ENCODE results near the gene GDPD2. TPM values are rescaled to one million over a fixed set of nuclear protein-coding genes. Genes with fewer than 3 reads are reported as not detected.

Gene GDPD2
- total RNA-seq, 1 donor from 2014 or later: 0.13 TPM

GRCh38 chrX:70449457-70449966, 26.4 kb downstream of the GDPD2 start:
- TF ChIP-seq, protein P1, sequence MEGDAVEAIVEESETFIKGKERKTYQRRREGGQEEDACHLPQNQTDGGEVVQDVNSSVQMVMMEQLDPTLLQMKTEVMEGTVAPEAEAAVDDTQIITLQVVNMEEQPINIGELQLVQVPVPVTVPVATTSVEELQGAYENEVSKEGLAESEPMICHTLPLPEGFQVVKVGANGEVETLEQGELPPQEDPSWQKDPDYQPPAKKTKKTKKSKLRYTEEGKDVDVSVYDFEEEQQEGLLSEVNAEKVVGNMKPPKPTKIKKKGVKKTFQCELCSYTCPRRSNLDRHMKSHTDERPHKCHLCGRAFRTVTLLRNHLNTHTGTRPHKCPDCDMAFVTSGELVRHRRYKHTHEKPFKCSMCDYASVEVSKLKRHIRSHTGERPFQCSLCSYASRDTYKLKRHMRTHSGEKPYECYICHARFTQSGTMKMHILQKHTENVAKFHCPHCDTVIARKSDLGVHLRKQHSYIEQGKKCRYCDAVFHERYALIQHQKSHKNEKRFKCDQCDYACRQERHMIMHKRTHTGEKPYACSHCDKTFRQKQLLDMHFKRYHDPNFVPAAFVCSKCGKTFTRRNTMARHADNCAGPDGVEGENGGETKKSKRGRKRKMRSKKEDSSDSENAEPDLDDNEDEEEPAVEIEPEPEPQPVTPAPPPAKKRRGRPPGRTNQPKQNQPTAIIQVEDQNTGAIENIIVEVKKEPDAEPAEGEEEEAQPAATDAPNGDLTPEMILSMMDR (IDR thresholded peaks at IDR 0.05; ENCODE audit: unreplicated experiment): no peak
- DNase-seq (ENCODE audit: low spot score): no peak
- Mint-ChIP-seq H3K27ac (ENCODE audit: unreplicated experiment) (no peak overlapping the region), H3K4me1 (ENCODE audit: unreplicated experiment) (no peaks in the 10 kb centered on the region), H3K36me3 (ENCODE audit: low read depth, unreplicated experiment) (no peaks in the 10 kb centered on the region), H3K4me3 (ENCODE audit: unreplicated experiment) (no peak overlapping the region), H3K27me3 (ENCODE audit: unreplicated experiment) (peaks cover 11% of the 10 kb centered on the region), H3K9me3 (ENCODE audit: unreplicated experiment) (no peaks in the 10 kb centered on the region)

DNA sequence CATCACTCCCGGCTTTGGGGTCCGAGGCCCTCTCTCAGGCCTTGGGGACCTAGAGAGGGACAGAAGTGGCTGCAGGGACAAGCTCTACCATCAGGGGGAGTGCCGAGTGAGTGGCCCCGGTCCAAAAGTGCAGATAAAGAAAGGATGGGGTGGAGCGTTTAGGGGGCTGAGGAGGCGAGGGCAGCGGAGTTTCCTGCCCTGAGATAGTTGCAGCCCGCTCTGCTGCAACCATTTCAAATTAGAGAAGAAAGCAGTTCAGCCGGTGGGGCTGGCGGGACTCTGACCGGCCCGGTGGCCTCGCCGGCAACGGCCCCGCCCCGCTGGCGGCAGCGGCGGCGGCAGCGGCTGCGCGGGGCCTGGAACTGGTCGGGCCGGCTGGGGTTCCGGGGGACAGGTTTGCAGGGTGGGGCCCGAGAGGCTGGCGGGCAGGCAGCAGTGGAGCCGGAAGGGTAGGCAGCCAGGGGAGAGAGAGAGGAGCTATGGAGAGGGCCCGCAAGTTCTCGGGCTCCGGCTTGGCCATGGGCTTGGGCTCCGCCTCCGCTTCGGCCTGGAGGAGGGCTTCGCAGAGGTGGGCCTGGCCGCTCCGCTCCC, 29.1 kb downstream of the GDPD2 start:
- Mint-ChIP-seq H3K27ac (ENCODE audit: unreplicated experiment) (no peak overlapping the region), H3K4me3 (ENCODE audit: unreplicated experiment) (peak overlapping the region; percentile 94), H3K4me1 (ENCODE audit: unreplicated experiment) (peaks cover 6% of the 10 kb centered on the region), H3K9me3 (ENCODE audit: unreplicated experiment) (no peaks in the 10 kb centered on the region), H3K36me3 (ENCODE audit: low read depth, unreplicated experiment) (no peaks in the 10 kb centered on the region), H3K27me3 (ENCODE audit: unreplicated experiment) (peaks cover 5% of the 10 kb centered on the region)
- DNase-seq (ENCODE audit: low spot score): peak; percentile 54
- TF ChIP-seq, protein P1 (IDR thresholded peaks at IDR 0.05; ENCODE audit: unreplicated experiment): peak; percentile 55

- Mint-ChIP-seq H3K4me1 (ENCODE audit: unreplicated experiment) (peaks cover 6% of the 10 kb centered on the region), H3K9me3 (ENCODE audit: unreplicated experiment) (no peaks in the 10 kb centered on the region), H3K27me3 (ENCODE audit: unreplicated experiment) (peaks cover 5% of the 10 kb centered on the region), H3K27ac (ENCODE audit: unreplicated experiment) (no peak overlapping the region), H3K4me3 (ENCODE audit: unreplicated experiment) (peak overlapping the region; percentile 59), H3K36me3 (ENCODE audit: low read depth, unreplicated experiment) (no peaks in the 10 kb centered on the region)
- TF ChIP-seq, protein P1 (IDR thresholded peaks at IDR 0.05; ENCODE audit: unreplicated experiment): no peak
- no peak for DNase-seq (ENCODE audit: low spot score)
Measured at GRCh38 chrX:70453024-70453618, 30.0 kb downstream of the GDPD2 start.

DNA sequence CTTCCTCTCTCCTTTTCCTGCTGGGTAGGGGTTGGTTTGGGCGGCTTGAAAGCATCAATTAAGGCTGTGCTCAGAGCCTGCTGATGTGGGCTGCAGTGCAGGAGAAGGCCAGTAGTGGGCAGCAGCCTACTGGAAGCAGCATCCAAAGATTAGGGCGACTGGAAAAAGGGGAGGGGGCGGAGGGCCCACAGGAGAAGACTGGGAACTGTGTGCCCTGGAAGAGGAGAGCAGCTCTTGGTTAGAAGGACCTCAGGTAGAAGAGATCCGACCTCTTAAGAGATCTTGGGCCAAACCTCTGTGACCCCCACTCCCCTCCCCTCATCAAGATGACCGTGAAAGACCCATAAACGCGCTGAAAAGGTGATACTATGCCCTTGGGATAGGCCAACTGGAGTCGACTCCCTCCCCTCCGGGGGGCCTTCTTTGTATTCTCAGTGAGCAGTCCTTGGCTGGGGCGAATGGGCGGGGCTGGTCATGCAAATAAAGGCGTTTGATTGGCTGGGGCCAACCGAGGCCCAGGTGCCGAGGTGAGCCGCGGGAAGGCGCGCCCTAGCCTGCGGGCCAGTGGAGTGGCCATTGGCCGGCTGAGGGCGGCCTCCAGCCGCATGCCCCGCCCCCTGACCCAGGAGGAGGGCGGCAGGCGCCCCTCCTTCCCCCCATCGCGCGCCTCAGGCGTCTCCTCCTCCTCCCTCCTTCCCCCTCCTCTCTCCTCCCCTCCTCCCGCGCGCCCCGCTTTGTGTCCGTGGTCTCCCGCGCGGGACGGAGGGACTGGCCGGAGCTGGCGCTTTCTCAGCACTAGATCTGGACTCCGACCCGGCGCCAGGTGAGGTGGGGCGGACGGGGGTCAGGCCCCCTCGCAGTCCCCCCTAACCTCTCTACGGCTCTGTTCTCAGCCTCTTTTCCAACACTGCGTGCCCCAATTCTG, 31.6 kb downstream of the GDPD2 start:
- H3K4me1 Mint-ChIP-seq (ENCODE audit: unreplicated experiment): peaks cover 6% of the 10 kb centered on the region
- TF ChIP-seq, protein P1 (IDR thresholded peaks at IDR 0.05; ENCODE audit: unreplicated experiment): peak; percentile 63
- no peaks in the 10 kb centered on the region for H3K36me3 Mint-ChIP-seq (ENCODE audit: low read depth, unreplicated experiment)
- H3K27me3 Mint-ChIP-seq (ENCODE audit: unreplicated experiment): peaks cover 4% of the 10 kb centered on the region
- DNase-seq (ENCODE audit: low spot score): peak; percentile 73
- H3K9me3 Mint-ChIP-seq (ENCODE audit: unreplicated experiment): no peaks in the 10 kb centered on the region
- H3K27ac Mint-ChIP-seq (ENCODE audit: unreplicated experiment): no peak overlapping the region
- peak overlapping the region; percentile 87 for H3K4me3 Mint-ChIP-seq (ENCODE audit: unreplicated experiment)
